ENCODE measurements around the gene AOC2.
"Not testable (repeated sequence)": the region's sequence is repeated elsewhere in the genome, so short reads cannot be mapped to it uniquely, and the experiment has no call there.

Gene AOC2

DNA sequence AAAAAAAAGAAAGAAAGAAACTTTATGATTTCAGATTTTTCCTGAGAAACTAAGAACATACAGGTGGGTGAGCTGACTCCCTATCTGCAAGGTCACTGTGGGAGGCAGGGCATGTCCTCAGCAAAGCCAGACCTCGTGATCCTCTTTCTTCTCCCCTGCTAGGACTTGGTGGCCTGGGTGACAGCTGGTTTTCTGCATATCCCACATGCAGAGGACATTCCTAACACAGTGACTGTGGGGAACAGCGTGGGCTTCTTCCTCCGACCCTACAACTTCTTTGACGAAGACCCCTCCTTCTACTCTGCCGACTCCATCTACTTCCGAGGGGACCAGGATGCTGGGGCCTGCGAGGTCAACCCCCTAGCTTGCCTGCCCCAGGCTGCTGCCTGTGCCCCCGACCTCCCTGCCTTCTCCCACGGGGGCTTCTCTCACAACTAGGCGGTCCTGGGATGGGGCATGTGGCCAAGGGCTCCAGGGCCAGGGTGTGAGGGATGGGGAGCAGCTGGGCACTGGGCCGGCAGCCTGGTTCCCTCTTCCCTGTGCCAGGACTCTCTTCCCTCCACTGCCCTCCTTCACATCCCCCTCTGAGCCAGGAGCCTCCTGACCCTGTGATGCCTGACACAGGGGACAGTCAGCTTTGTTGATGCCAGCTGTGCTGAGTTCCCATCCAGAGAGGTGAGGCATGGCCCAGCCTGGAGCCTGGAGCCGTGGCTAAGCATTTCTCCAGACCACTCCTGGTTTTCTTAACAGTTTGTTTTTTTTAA lies 29.7 kb downstream of the AOC2 start:
- H3K4me3 Mint-ChIP-seq; H3K36me3 Mint-ChIP-seq; ATAC-seq (replicated peaks); H3K9me3 Mint-ChIP-seq; DNase-seq; H3K27ac Mint-ChIP-seq; H3K4me1 Mint-ChIP-seq: not testable (repeated sequence)
- H3K27me3 Mint-ChIP-seq: peaks cover 29 to 34% of the 10 kb centered on the region in 2 donors

DNA sequence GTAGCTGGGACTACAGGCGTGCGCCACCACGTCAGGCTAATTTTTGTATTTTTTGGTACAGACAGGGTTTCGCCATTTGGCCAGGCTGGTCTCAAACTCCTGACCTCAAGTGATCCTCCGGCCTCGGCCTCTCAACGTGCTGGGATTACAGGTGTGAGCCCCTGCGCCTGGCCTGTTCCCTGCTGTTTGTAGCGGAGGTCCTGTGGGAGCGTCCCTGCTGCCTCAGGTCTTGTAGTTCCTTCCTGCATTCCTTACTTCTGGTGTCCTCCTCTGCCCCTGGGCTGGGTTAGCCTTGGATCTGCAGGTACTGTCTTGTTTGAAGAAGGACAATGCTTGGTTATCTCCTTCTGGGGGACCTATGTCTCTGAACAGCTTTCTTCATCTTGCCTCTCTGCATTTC lies 32.7 kb downstream of the AOC2 start:
- Mint-ChIP-seq H3K4me3 (no peak overlapping the region), H3K9me3 (no peaks in the 10 kb centered on the region), H3K27me3 (peaks cover 33 to 44% of the 10 kb centered on the region in 2 donors), H3K36me3 (no peaks in the 10 kb centered on the region), H3K27ac (no peak overlapping the region), H3K4me1 (no peaks in the 10 kb centered on the region)
- DNase-seq (no peak), ATAC-seq (replicated peaks) (no peak)

DNA sequence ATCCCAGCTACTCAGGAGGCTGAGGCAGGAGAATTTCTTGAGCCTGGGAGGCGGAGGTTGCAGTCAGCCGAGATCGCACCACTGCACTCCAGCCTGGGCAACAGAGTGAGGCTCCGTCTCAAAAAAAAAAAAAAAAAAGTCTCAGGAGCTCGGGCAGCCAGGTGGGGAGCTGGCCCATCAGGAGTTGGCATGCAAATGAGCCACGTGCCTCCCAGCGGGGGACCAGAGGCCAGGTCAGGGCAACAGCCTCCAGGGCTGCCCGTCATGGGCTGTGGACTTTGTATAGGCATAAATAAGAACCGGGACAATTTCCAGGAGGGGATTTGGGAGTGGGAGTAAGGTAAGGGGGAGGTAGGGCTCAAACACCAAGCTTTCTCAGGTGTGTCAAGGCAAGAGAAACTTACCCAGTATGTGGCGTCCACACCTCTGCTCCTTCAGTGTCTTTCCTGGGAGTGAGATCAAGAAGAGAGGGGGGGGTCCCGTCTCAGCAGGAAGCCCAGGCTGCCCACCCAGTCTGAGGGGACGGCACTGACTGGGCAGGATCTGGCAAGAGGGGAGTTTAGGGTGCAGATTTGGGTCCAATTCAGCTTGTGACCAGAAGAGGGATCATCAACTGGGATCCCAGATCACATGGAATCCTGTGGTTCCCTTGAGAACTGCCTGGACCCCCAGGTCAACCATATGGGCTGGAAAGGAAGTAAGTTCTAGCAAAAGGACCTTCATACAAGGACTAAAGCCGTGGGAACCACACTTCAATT lies 33.9 kb downstream of the AOC2 start:
- H3K4me1 Mint-ChIP-seq: no peaks in the 10 kb centered on the region
- H3K36me3 Mint-ChIP-seq: no peaks in the 10 kb centered on the region
- no peaks in the 10 kb centered on the region for H3K9me3 Mint-ChIP-seq
- H3K27ac Mint-ChIP-seq: no peak overlapping the region
- no peak overlapping the region for H3K4me3 Mint-ChIP-seq
- peaks cover 28 to 44% of the 10 kb centered on the region in 2 donors for H3K27me3 Mint-ChIP-seq
- ATAC-seq (replicated peaks) (no peak), DNase-seq (no peak)

DNA sequence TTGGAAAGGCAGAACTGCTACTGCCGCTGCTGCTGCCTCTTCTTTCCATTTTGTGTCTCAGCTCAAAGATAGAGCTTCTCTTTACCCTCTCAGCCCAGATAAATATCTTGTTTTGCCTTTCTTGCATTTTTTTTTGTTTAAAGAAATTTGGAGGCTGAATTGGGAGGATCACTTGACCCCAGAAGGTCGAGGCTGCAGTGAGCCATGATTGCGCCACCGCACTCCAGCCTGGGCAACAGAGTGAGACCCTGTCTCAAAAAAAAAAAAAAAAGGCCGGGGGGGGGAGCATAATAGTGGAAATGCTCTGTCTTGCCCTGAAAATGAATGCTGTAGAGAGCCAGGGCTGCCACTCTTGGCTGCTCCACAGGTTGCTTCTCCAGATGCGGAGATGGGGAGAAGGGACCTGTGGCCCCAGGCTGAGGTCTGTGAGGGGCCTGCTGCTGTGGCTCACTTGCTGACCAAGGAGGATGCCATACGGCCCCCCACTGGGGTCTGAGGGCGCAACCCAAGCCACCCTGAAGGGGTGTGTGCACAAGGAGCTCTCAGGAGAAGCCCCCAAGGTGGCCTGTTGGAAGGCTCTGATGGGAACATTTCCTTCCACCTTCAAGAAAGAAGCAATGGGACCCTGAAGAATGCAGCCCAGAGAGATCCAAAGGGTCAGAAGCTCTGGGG lies 34.7 kb downstream of the AOC2 start:
- Mint-ChIP-seq H3K36me3 (no peaks in the 10 kb centered on the region), H3K9me3 (no peaks in the 10 kb centered on the region), H3K4me1 (no peaks in the 10 kb centered on the region), H3K27ac (no peak overlapping the region), H3K4me3 (no peak overlapping the region), H3K27me3 (peaks cover 27 to 43% of the 10 kb centered on the region in 2 donors)
- DNase-seq (no peak), ATAC-seq (replicated peaks) (no peak)

DNA sequence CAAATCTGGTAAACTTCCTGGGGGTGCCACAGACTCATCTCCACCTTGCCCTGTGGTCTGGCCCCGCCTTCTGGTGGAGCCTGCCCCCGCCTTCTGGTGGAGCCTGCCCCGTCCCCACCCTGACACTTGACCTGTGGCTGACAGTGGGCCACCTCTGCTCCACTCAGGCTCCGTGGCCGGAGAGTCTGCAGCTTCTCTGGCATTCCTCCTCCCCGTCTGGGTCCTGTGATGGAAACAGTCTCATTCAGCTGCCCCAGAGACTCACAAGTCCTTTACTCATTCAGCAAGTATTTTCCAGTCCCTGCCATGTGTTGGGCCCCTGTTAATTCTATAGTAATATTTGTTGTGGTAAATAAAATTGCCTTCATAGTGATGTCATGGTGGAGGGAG lies 35.2 kb downstream of the AOC2 start:
- H3K27ac Mint-ChIP-seq: no peak overlapping the region
- ATAC-seq (replicated peaks) (no peak), DNase-seq (no peak)
- H3K4me1 Mint-ChIP-seq: no peaks in the 10 kb centered on the region
- no peaks in the 10 kb centered on the region for H3K9me3 Mint-ChIP-seq
- H3K27me3 Mint-ChIP-seq: peaks cover 27 to 38% of the 10 kb centered on the region in 2 donors
- no peak overlapping the region for H3K4me3 Mint-ChIP-seq
- H3K36me3 Mint-ChIP-seq: no peaks in the 10 kb centered on the region

DNA sequence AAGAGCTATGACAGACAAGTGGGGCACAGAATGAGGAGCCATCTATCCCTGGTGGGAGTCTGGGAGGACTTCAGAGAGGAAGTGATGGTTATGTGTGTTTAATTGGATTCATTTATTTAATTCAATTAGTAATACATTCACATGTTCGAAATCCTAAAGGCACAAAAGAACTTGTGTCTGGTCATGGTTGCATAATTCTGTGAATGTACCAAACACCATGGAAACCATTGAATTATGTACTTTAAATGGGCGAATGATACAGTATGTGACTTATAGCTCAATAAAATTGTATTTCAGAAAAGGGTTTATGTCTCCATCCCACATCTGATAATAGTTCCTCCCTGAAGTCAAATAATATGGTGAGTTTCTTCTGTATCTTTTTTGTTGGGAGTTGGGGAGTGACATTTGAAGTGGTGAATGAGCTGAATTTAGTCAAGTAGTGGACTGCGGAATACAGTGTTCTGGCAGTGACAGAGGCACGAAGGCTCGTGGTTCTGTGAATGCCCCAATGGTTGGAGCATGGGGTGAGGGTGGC lies 36.5 kb downstream of the AOC2 start:
- Mint-ChIP-seq H3K9me3 (no peaks in the 10 kb centered on the region), H3K4me1 (no peaks in the 10 kb centered on the region), H3K4me3 (no peak overlapping the region), H3K36me3 (no peaks in the 10 kb centered on the region), H3K27ac (no peak overlapping the region), H3K27me3 (peaks cover 31 to 44% of the 10 kb centered on the region in 2 donors)
- no peak for ATAC-seq (replicated peaks)
- no peak for DNase-seq

DNA sequence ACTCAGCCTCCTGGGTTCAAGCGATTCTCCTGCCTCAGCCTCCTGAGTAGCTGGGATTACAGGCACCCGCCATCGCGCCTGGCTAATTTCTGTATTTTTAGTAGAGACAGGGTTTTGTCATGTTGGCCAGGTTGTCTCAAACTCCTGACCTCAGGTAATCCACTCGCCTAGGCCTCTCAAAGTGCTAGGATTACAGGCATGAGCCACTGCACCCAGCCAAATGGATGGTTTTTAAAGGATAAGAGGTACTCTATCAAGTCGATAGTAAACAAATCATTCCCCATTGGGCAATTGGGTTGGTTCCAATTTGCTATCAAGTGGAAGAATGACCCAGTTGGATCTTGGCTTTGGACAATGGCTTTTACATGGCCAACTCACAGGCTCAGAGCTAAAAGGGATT lies 37.3 kb downstream of the AOC2 start:
- not testable (repeated sequence) for H3K9me3 Mint-ChIP-seq; H3K36me3 Mint-ChIP-seq; H3K4me3 Mint-ChIP-seq; DNase-seq; H3K27ac Mint-ChIP-seq; H3K4me1 Mint-ChIP-seq; ATAC-seq (replicated peaks)
- H3K27me3 Mint-ChIP-seq: peaks cover 35 to 48% of the 10 kb centered on the region in 2 donors

DNA sequence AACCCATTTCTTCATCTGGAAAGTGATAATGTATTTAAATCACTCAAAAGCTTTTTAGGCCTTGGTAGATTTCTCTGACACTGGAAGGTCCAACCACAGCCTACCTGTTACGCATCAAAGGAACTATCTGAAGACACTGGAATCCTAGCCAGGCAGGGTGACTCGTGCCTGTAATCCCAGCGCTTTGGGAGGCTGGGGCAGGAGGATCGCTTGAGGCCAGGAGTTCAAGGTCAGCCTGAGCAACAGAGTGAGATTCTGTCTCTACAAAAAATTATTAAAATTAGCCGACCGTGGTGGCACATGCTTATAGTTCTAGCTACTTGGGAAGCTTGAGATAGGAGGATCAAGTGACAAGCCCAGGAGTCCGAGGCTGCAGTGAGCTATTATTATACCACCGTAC lies 37.8 kb downstream of the AOC2 start:
- H3K27ac Mint-ChIP-seq: no peak overlapping the region
- H3K27me3 Mint-ChIP-seq: peaks cover 34 to 46% of the 10 kb centered on the region in 2 donors
- DNase-seq (no peak), ATAC-seq (replicated peaks) (no peak)
- H3K4me1 Mint-ChIP-seq: peaks cover 5 to 9% of the 10 kb centered on the region in 2 donors
- no peak overlapping the region for H3K4me3 Mint-ChIP-seq
- H3K36me3 Mint-ChIP-seq: no peaks in the 10 kb centered on the region
- no peaks in the 10 kb centered on the region for H3K9me3 Mint-ChIP-seq

DNA sequence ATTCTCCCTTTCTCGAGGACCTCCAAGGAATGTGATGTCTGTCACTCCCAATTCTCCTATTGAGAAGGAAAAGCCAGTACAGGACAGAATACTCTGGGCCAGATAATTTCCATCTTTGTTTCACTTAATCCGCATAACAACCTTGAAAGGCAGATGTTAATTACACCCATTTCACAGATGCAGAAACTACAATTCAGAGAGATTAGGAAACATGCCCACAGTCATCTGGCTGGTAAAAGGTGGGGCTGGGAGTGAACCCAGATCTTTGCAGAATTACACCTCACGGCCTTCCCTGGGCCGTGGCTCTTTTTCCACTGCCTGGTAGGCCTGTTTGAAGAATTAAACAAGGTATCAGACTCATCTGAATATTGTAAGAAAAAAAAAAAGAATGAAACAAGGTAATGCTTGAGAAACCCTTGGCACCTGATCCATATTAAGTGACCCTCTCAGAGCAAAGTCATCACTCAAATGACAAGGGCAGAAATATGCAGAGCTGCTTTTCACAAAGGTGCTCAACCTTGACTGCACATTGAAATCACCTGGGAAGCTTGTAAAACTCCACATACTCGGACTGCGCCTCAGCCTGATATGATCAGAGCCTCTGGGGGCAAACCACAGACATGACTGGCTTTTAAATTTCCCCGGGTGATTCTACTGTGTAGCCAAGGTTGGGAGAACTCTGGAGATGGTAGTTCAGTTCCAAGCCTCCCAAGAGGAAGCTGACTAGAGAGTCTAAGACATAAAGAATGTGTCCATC lies 39.6 kb downstream of the AOC2 start:
- Mint-ChIP-seq H3K4me1 (peaks cover 5 to 9% of the 10 kb centered on the region in 2 donors), H3K27ac (no peak overlapping the region), H3K9me3 (no peaks in the 10 kb centered on the region), H3K27me3 (peaks cover 19 to 31% of the 10 kb centered on the region in 2 donors), H3K4me3 (no peak overlapping the region), H3K36me3 (no peaks in the 10 kb centered on the region)
- ATAC-seq (replicated peaks): no peak
- DNase-seq: no peak

DNA sequence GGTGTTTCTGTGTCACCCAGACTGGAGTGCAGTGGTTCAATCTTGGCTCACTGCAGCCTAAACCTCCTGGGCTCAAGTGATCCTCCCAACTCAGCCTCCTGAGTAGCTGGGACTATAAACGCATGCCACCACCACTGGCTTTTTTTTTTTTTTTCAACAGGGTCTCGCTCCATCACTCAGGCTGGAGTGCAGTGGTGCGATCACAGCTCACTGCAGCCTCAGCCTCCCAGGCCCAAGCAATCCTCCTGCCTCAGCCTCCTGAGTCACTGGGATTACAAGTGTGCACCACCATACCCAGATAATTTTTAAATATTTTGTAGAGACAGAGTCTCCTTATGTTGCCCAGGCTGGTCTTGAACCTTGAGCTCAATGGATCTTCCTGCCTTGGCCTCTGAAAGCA lies 41.4 kb downstream of the AOC2 start:
- peaks cover 12 to 16% of the 10 kb centered on the region in 2 donors for H3K27me3 Mint-ChIP-seq
- ATAC-seq (replicated peaks); H3K4me1 Mint-ChIP-seq; DNase-seq; H3K36me3 Mint-ChIP-seq; H3K27ac Mint-ChIP-seq; H3K9me3 Mint-ChIP-seq; H3K4me3 Mint-ChIP-seq: not testable (repeated sequence)

DNA sequence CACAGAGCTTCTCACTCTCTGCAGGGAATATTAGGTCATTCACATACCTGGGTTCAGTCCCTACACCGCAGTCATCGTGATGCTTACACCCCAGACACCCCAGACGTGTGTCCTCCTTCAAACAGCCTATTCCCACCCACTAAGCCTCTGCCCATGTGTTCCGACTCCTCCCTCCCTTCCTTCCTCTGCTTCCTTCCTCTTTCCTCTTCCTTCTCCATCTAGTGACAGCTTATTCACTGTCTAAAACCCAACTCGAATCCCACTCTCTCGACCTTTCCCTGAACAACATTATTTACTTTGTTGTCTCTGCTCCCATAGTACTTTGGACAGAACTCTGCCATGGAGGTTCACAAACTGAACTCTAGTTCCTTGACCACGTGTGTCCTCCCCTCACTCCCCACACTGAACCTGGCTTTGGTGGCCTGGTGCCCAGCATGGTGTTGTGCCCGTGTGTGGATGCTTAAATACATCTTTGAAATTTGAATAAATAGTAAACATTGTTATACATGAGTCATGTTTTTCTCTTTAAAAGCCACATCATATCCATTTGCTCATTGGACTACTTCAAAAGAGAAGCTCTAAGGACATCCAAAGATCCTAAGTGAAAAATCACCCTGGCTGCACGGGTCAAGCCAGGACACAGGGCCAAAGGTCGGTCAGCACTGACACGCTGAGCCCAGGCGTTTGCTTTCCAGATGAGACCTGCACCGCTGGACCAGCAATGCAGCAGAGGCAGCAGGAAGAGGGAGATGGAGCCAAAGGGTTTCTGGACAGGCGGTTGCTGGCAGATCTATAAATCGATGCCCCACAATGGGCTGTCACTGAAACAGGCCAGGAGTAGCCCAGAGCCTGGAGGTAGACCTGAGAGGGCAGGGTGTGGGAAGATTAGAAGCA lies 42.1 kb downstream of the AOC2 start:
- no peak overlapping the region for H3K27ac Mint-ChIP-seq
- no peak for ATAC-seq (replicated peaks)

DNA sequence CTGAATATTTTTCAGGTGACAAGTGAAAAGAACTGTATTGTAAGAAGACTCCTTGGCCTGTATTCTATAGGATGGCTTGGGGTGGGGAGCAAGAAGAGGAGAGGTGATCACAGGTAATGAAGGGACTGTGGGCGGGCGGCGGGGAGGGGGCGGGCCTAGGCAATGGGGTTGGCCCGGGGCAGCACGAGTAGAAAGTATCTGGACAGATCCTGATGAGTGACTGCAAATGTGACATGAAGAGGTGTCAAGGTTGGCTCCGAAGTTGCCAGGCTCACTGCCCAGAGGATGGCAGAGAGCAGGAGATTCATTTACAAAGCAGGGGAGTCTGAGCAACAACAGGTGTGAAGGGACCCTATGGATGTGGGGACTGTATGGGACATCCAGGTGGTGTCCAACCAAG lies 45.4 kb downstream of the AOC2 start:
- ATAC-seq (replicated peaks): no peak
- Mint-ChIP-seq H3K27me3 (peaks cover 21 to 30% of the 10 kb centered on the region in 2 donors), H3K4me3 (no peak overlapping the region), H3K4me1 (peaks cover 7 to 9% of the 10 kb centered on the region in 2 donors), H3K9me3 (no peaks in the 10 kb centered on the region), H3K36me3 (no peaks in the 10 kb centered on the region), H3K27ac (no peak overlapping the region)
- no peak for DNase-seq

More for the DNA sequence above, 42.1 kb downstream of the AOC2 start:
- no peaks in the 10 kb centered on the region for H3K9me3 Mint-ChIP-seq
- peaks cover 12 to 16% of the 10 kb centered on the region in 2 donors for H3K27me3 Mint-ChIP-seq
- H3K4me3 Mint-ChIP-seq: no peak overlapping the region
- no peak for DNase-seq
- peaks cover 5 to 9% of the 10 kb centered on the region in 2 donors for H3K4me1 Mint-ChIP-seq
- H3K36me3 Mint-ChIP-seq: no peaks in the 10 kb centered on the region

DNA sequence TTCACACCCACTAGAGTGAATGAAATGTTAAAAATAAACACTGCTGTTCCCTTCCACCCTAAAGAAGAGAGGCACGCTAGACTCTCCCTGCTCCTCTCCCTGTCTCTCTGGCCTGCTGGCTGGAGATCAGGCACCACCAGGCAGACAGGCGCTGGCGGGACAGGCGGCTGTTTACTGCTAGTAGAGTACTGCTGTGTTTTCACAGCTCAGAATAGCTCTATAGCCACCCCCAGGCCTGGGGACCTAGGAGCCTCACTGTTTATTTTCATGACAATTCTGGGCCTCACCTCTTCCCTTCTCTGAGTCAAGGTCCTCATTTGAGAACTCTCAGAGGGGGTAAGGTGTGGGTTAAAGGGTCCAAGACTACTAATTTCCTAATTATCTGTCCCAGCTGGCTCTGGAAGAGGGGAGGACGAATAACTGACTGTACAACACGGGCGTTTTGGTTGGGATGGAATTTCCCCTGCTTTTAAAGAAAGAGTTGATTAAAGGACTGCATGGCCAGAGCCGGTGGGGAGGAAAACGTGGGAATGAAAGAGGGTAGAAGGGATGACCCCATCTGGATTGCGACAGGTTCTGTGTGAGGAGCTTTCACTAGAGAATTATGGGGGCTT lies 47.3 kb downstream of the AOC2 start:
- Mint-ChIP-seq H3K27me3 (peaks cover 11 to 18% of the 10 kb centered on the region in 2 donors), H3K4me3 (no peak overlapping the region), H3K36me3 (no peaks in the 10 kb centered on the region), H3K9me3 (no peaks in the 10 kb centered on the region), H3K4me1 (peaks cover 2 to 3% of the 10 kb centered on the region in 2 donors), H3K27ac (peak overlapping the region; percentile 14)
- DNase-seq (no peak), ATAC-seq (replicated peaks) (no peak)

All from stimulated activated naive B cell treated with anti-CD40 and anti-IgM and Interleukin-4, amounts not matched to agents 10 μg/mL and 1 μg/mL and 100 μg/mL, for 72 hours (primary cell).